Activated CD8-positive, alpha-beta memory T cell treated with anti-CD3 and anti-CD28 coated beads for 48 hours (primary cell): ENCODE results near the gene ZNF140.

Experiments
- DNase-seq, 3 experiments: peaks; one replicate each; pipeline ENCODE4 v3.0.0-alpha.2; 2020; ENCODE audit warnings: low read depth in 2 of 3, low spot score in 2 of 3

ZNF140 gene

DNA sequence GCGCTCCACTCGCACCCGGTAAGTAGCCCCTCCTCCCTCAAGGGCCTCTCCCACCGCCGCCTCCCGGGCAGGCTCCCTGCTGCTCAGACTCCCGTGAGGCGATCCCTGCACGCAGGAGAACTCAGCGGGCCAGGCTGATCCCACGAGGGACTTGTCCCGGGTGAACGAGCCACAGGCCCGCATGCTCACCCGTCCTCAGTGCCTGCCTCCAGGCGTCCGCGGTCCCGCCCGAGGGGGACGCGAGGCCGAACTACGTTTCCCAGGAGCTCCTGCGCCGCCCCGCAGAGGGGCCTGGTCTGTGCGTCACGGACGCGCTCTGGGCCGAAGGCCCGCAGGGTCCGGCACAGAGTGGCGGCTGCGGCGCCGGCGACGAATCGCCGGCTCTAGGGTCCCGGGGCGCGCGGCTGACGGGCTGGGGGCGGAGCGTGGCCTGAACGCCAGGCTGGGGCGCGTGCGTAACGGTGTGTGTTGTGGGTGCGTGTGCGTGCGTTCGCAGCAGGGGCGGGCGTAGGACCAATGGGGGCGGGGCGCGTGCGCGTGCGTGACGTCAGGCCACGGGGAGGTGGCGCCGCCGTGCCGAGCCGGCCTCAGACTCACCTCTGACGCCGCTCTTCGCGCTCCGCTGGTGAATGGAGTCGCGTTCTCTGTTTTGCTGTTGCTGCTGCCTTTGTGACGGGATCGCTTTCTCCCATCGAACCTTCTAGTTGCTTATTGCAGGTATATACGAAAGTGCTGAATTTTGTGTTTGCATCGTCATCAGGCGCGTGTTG is 49.5 kb downstream of the ZNF140 start, which contains the start of the genes ZNF10 and ZNF891:
Gene ZNF10 (plus strand): TSS at position 590 of the 770 bp plus-strand sequence. CDS start 13,866 bp downstream, outside the sequence.
Gene ZNF891 (minus strand): TSS at position 237 of the 770 bp plus-strand sequence. CDS start 8,356 bp downstream, outside the sequence.
- peak; percentile 90 to 92 (median 91) for DNase-seq

DNA sequence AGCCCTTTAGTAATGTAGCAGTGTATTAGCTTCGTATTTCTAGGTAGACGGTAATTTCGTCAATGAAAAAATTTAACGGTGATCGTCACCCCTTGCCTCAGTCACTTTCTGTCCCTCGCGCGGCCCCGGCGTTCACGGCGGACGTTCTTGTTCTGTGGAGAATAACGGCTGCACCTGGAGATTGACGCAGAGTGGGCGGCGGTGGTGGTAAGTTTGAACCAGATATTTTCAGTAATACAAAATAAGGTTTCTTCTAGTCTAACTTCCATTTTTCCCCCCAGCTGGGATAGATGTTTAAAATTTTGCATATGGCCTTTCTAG is 50.0 kb downstream of the ZNF140 start:
- no peak for DNase-seq

DNA sequence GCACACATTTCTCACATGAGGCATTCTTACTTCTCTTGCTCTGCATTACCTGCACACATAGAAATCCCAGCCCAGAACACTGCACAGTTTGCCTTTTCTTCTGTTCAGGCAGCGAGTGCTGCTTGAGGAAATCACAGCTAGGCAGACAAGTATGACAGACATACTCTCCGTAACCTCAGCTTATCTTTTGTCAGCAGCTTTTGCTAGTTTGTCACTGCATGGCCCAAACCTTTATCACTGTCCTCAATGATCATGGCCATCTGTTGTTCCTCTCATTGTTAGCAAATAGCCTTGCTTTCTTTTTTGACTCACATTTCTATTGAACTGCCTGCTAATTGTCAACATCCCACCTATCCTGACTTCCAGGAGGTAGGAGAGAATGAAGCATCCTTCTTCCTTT is 55.0 kb downstream of the ZNF140 start:
- no peak for DNase-seq

DNA sequence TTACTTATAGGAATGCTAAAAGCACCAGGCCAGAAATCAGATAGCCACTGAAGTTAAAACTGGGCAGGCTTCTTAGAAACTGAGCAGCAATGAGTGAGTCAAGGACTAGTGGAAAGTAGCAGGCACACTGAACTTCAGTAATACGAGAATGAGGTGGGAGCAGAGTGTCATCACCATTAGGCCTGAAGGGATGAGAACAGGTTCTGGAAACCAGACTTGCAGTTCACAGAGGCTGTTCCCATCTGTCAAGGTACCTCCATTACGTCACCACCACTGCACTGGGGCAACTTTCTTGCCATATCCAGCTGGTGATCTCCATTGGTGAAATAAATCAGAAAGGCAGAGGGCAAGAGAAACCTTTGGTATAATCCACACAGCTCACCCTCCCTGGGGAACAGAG is 65.3 kb downstream of the ZNF140 start:
- no peak for DNase-seq

DNA sequence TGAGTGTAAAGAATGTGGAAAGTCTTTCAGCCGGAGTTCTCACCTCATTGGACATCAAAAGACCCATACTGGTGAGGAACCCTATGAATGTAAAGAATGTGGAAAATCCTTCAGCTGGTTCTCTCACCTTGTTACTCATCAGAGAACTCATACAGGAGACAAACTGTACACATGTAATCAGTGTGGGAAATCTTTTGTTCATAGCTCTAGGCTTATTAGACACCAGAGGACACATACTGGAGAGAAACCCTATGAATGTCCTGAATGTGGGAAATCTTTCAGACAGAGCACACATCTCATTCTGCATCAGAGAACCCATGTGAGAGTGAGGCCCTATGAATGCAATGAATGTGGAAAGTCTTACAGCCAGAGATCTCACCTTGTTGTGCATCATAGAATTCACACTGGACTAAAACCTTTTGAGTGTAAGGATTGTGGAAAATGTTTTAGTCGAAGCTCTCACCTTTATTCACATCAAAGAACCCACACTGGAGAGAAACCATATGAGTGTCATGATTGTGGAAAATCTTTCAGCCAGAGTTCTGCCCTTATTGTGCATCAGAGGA is 75.5 kb downstream of the ZNF140 start:
- DNase-seq = no peak
